ELR (cell line): Measurements from ENCODE around the gene RNF212.

ENCODE experiments used
- DNase-seq: peaks from one replicate; pipeline ENCODE4 v3.0.0-alpha.2; 2015; ENCODE audit warnings: low read depth

RNF212 gene

GRCh38 chr4:1115528-1116293 lies 2.3 kb upstream of the RNF212 start:
- DNase-seq: no peak

- no peak for DNase-seq
Measured at GRCh38 chr4:1112821-1113182, 562 bp downstream of the RNF212 start.

GRCh38 chr4:1112174-1112820 lies 1.1 kb downstream of the RNF212 start:
- no peak for DNase-seq

GRCh38 chr4:1111259-1111809 lies 2.0 kb downstream of the RNF212 start:
- no peak for DNase-seq

GRCh38 chr4:1109898-1110506 lies 3.4 kb downstream of the RNF212 start:
- no peak for DNase-seq

- DNase-seq: no peak
Measured at GRCh38 chr4:1109333-1109732, 4.0 kb downstream of the RNF212 start.

- no peak for DNase-seq
Measured at GRCh38 chr4:1105662-1106061, 7.7 kb downstream of the RNF212 start.

- no peak for DNase-seq
Measured at GRCh38 chr4:1105067-1105466, 8.3 kb downstream of the RNF212 start.

- DNase-seq: no peak
Measured at GRCh38 chr4:1104647-1105046, 8.7 kb downstream of the RNF212 start.

GRCh38 chr4:1099684-1100335 lies 13.6 kb downstream of the RNF212 start:
- DNase-seq: no peak

GRCh38 chr4:1099270-1099669 lies 14.1 kb downstream of the RNF212 start:
- DNase-seq: no peak

- no peak for DNase-seq
Measured at GRCh38 chr4:1098311-1098925, 14.9 kb downstream of the RNF212 start.

- DNase-seq: no peak
Measured at GRCh38 chr4:1097553-1097952, 15.8 kb downstream of the RNF212 start.

GRCh38 chr4:1096841-1097240 lies 16.5 kb downstream of the RNF212 start:
- no peak for DNase-seq

- DNase-seq: no peak
Measured at GRCh38 chr4:1094336-1094690, 19.1 kb downstream of the RNF212 start.

GRCh38 chr4:1093391-1094335 lies 19.7 kb downstream of the RNF212 start:
- DNase-seq: no peak

- DNase-seq: no peak
Measured at GRCh38 chr4:1092983-1093361, 20.4 kb downstream of the RNF212 start.

GRCh38 chr4:1092026-1092982 lies 21.1 kb downstream of the RNF212 start:
- DNase-seq: no peak

GRCh38 chr4:1091561-1091995 lies 21.8 kb downstream of the RNF212 start:
- DNase-seq: no peak
